ENCODE data around the gene IMPA2.

- TF ChIP-seq, protein P1, sequence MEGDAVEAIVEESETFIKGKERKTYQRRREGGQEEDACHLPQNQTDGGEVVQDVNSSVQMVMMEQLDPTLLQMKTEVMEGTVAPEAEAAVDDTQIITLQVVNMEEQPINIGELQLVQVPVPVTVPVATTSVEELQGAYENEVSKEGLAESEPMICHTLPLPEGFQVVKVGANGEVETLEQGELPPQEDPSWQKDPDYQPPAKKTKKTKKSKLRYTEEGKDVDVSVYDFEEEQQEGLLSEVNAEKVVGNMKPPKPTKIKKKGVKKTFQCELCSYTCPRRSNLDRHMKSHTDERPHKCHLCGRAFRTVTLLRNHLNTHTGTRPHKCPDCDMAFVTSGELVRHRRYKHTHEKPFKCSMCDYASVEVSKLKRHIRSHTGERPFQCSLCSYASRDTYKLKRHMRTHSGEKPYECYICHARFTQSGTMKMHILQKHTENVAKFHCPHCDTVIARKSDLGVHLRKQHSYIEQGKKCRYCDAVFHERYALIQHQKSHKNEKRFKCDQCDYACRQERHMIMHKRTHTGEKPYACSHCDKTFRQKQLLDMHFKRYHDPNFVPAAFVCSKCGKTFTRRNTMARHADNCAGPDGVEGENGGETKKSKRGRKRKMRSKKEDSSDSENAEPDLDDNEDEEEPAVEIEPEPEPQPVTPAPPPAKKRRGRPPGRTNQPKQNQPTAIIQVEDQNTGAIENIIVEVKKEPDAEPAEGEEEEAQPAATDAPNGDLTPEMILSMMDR (conservative IDR thresholded peaks at IDR 0.05 in 1 of 2, IDR thresholded peaks at IDR 0.05 in 1 of 2; ENCODE audit: extremely low read depth in 1 of 2, insufficient read depth in 1 of 2, low read depth in 1 of 2, low read length in 2 of 2): no peak
- no peak for TF ChIP-seq EZH2 (IDR thresholded peaks at IDR 0.05; ENCODE audit: borderline replicate concordance, low read length)
Measured at GRCh38 chr18:11957636-11958035, 23.7 kb upstream of the IMPA2 start.
